Smooth muscle cell (in vitro differentiated cells): ENCODE measurements around the gene HCK. TPM values are rescaled to one million over a fixed set of nuclear protein-coding genes. Genes with fewer than 3 reads are reported as not detected.

Source experiments
- DNase-seq: peaks from one replicate; lab custom pipeline; 2025; ENCODE audit not compliant: unreplicated experiment; lab: John Stamatoyannopoulos, UW
- H2AFZ ChIP-seq: fragments of 200-600 bp; sonication (generic); 2 replicates; pipeline ENCODE4 v1.6.0; 2016; ENCODE audit warnings: antibody characterized with exemption, low read depth, mild to moderate bottlenecking
- H3F3A ChIP-seq: fragments of 200-600 bp; sonication (generic); 2 replicates; pipeline ENCODE4 v1.6.0; 2017; ENCODE audit warnings: antibody characterized with exemption, low read depth
- H3K27ac ChIP-seq: fragments of 200-600 bp; sonication (generic); 2 replicates; pipeline ENCODE4 v1.5.1; 2016; ENCODE audit warnings: low read depth, mild to moderate bottlenecking
- H3K27me3 ChIP-seq: fragments of 200-600 bp; sonication (generic); 2 replicates; pipeline ENCODE4 v1.6.1; 2016; ENCODE audit warnings: low read depth, mild to moderate bottlenecking
- H3K36me3 ChIP-seq: fragments of 200-600 bp; sonication (generic); 2 replicates; pipeline ENCODE4 v1.5.1; 2016; ENCODE audit warnings: low read depth
- H3K4me1 ChIP-seq: fragments of 200-600 bp; sonication (generic); 2 replicates; pipeline ENCODE4 v1.5.1; 2016; ENCODE audit warnings: low read depth
- H3K4me2 ChIP-seq: fragments of 200-600 bp; sonication (generic); 2 replicates; pipeline ENCODE4 v1.6.0; 2016; ENCODE audit warnings: mild to moderate bottlenecking
- H3K4me3 ChIP-seq: fragments of 200-600 bp; sonication (generic); 2 replicates; pipeline ENCODE4 v1.5.1; 2016; ENCODE audit warnings: mild to moderate bottlenecking
- H3K79me2 ChIP-seq: fragments of 200-600 bp; sonication (generic); 2 replicates; pipeline ENCODE4 v1.6.0; 2016; ENCODE audit warnings: low read depth, mild to moderate bottlenecking
- H3K9ac ChIP-seq: fragments of 200-600 bp; sonication (generic); 2 replicates; pipeline ENCODE4 v1.6.0; 2016; ENCODE audit warnings: low read depth
- H3K9me3 ChIP-seq: fragments of 200-600 bp; sonication (generic); replicated peaks from 2 replicates; pipeline ENCODE4 v1.5.1; 2016; ENCODE audit warnings: low read depth
- H4K20me1 ChIP-seq: fragments of 200-600 bp; sonication (generic); 2 replicates; pipeline ENCODE4 v1.6.0; 2016; ENCODE audit warnings: low read depth
- CTCF ChIP-seq: fragments of 200-600 bp; sonication (generic); IDR thresholded peaks from 2 replicates; pipeline ENCODE4 v1.5.1; 2017; ENCODE audit warnings: borderline replicate concordance, mild to moderate bottlenecking, antibody characterized with exemption; ENCODE audit not compliant: insufficient read depth, poor library complexity, severe bottlenecking
- WGBS: methylation state at CpG from one replicate; pipeline ENCODE4 v1.1.7; 2016; ENCODE audit warnings: low lambda C conversion rate; 5-methylcytosine and 5-hydroxymethylcytosine counted together
- polyA plus RNA-seq: library from polyadenylated mRNA; unstranded; fragments of >200 nt; fragmentation: Nextera tagmentation; extraction: Ambion mirVana; gene quantifications from 2 replicates; pipeline ENCODE4 v1.2.1, GENCODE V29; 2016
- total RNA-seq: library from RNA; depleted of rRNA; stranded (reverse); fragments of >200 nt; gene quantifications from 2 replicates; pipeline ENCODE4 v1.2.3, GENCODE V29; 2014

The HCK gene
- total and polyA plus RNA-seq, 2 experiments from 2014 or later: 2.0 to 2.4 TPM

GRCh38 chr20:32057656-32058184 is 5.7 kb downstream of the HCK start:
- Histone ChIP-seq H3F3A (no peaks in the 10 kb centered on the region), H3K27ac (no peak overlapping the region), H4K20me1 (no peaks in the 10 kb centered on the region), H3K4me1 (no peaks in the 10 kb centered on the region), H3K4me3 (no peak overlapping the region), H3K27me3 (peaks cover 73% of the 10 kb centered on the region), H3K36me3 (no peaks in the 10 kb centered on the region), H3K4me2 (no peak overlapping the region), H3K9ac (no peak overlapping the region), H2AFZ (no peak overlapping the region), H3K79me2 (no peaks in the 10 kb centered on the region), H3K9me3 (no peaks in the 10 kb centered on the region)
- DNase-seq: no peak
- WGBS: 82% methylated on average over 8 of the region's 8 CpGs
- no peak for TF ChIP-seq CTCF

- H3K9me3 ChIP-seq: no peaks in the 10 kb centered on the region
- TF ChIP-seq CTCF: no peak
- no peaks in the 10 kb centered on the region for H3F3A ChIP-seq
- no peak overlapping the region for H3K27ac ChIP-seq
- DNase-seq: no peak
- peaks cover 59% of the 10 kb centered on the region for H3K27me3 ChIP-seq
- H3K4me2 ChIP-seq: no peak overlapping the region
- H3K79me2 ChIP-seq: no peaks in the 10 kb centered on the region
- H3K36me3 ChIP-seq: no peaks in the 10 kb centered on the region
- no peak overlapping the region for H3K4me3 ChIP-seq
- H3K4me1 ChIP-seq: no peaks in the 10 kb centered on the region
- no peaks in the 10 kb centered on the region for H4K20me1 ChIP-seq
- no peak overlapping the region for H3K9ac ChIP-seq
- no peak overlapping the region for H2AFZ ChIP-seq
- 88% methylated on average over 1 of the region's 1 CpG for WGBS
Observed at GRCh38 chr20:32059189-32059588, 7.1 kb downstream of the HCK start.

GRCh38 chr20:32062776-32063170 is 10.7 kb downstream of the HCK start:
- no peak for DNase-seq
- no peak overlapping the region for H3K9ac ChIP-seq
- no peaks in the 10 kb centered on the region for H3F3A ChIP-seq
- H3K79me2 ChIP-seq: no peaks in the 10 kb centered on the region
- H3K27ac ChIP-seq: no peak overlapping the region
- H3K4me3 ChIP-seq: no peak overlapping the region
- peak overlapping the region; percentile 27 for H3K4me2 ChIP-seq
- no peaks in the 10 kb centered on the region for H3K9me3 ChIP-seq
- no peaks in the 10 kb centered on the region for H3K4me1 ChIP-seq
- H4K20me1 ChIP-seq: no peaks in the 10 kb centered on the region
- 60% methylated on average over 4 of the region's 4 CpGs for WGBS
- H3K27me3 ChIP-seq: peaks cover 35% of the 10 kb centered on the region
- no peaks in the 10 kb centered on the region for H3K36me3 ChIP-seq
- TF ChIP-seq CTCF: no peak
- no peak overlapping the region for H2AFZ ChIP-seq

- WGBS: 50% methylated on average over 4 of the region's 4 CpGs
Observed at GRCh38 chr20:32063695-32064094, 11.7 kb downstream of the HCK start.

More at GRCh38 chr20:32063695-32064094, 11.7 kb downstream of the HCK start:
- no peak for TF ChIP-seq CTCF
- no peak overlapping the region for H3K9ac ChIP-seq
- no peaks in the 10 kb centered on the region for H3K36me3 ChIP-seq
- DNase-seq: no peak
- no peaks in the 10 kb centered on the region for H3F3A ChIP-seq
- H4K20me1 ChIP-seq: no peaks in the 10 kb centered on the region
- H3K27me3 ChIP-seq: peaks cover 26% of the 10 kb centered on the region
- H3K9me3 ChIP-seq: no peaks in the 10 kb centered on the region
- no peaks in the 10 kb centered on the region for H3K79me2 ChIP-seq
- H3K4me2 ChIP-seq: no peak overlapping the region
- H3K4me3 ChIP-seq: no peak overlapping the region
- no peaks in the 10 kb centered on the region for H3K4me1 ChIP-seq
- no peak overlapping the region for H3K27ac ChIP-seq
- H2AFZ ChIP-seq: no peak overlapping the region
